SK-N-SH (cell line): ENCODE data around the gene CSNK1G3. TPM values are rescaled to one million over a fixed set of nuclear protein-coding genes. Genes with fewer than 3 reads are reported as not detected.

Experiments
- CTCF ChIA-PET: fragments of 300-600, 350-600 bp; formaldehyde crosslinking; extraction: SDS; loops from one replicate; lab custom pipeline; 2021; lab: Yijun Ruan, JAX
- POLR2A ChIA-PET: fragments of 350-600 bp; sonication (Branson Sonifier 250); formaldehyde crosslinking; extraction: SDS; loops from one replicate; lab custom pipeline; 2020; ENCODE audit warnings: antibody characterized with exemption, inconsistent platforms; lab: Yijun Ruan, JAX
- DNase-seq: peaks from one replicate; pipeline ENCODE4 v3.0.0; 2012
- H2AFZ ChIP-seq: fragments of 200-600 bp; sonication (generic); 2 replicates; pipeline ENCODE4 v1.8.1; 2016; ENCODE audit warnings: antibody characterized with exemption, mild to moderate bottlenecking, low read depth
- H3F3A ChIP-seq: fragments of 200-600 bp; sonication (generic); replicated peaks from 2 replicates; pipeline ENCODE3; 2016; ENCODE audit warnings: antibody characterized with exemption, mild to moderate bottlenecking; ENCODE audit not compliant: insufficient read depth
- H3K27ac ChIP-seq, 2 experiments: fragments of 200-500 bp in 1 of 2; fragments of 200-600 bp in 1 of 2; sonication (Bioruptor generic) in 1 of 2; sonication (generic), shearing (Covaris generic) in 1 of 2; 2 replicates each; pipeline versions ENCODE4 v1.5.1 to v1.6.1; 2014 to 2016; ENCODE audit warnings: low read depth in 2 of 2, inconsistent platforms in 1 of 2, low read length in 1 of 2, mild to moderate bottlenecking in 1 of 2, mixed read lengths in 1 of 2
- H3K27me3 ChIP-seq: fragments of 200-600 bp; sonication (generic), shearing (Covaris generic); 2 replicates; pipeline ENCODE4 v1.6.1; 2016; ENCODE audit warnings: mixed run types; ENCODE audit not compliant: insufficient read depth
- H3K36me3 ChIP-seq, 2 experiments: fragments of 200-500 bp in 1 of 2; fragments of 200-600 bp in 1 of 2; sonication (Bioruptor generic) in 1 of 2; sonication (generic) in 1 of 2; replicated peaks in 1 of 2; 2 replicates each; pipeline versions ENCODE3 to v1.5.1; 2014 to 2016; ENCODE audit warnings: low read length in 1 of 2, mild to moderate bottlenecking in 1 of 2; ENCODE audit not compliant: insufficient read depth in 2 of 2, control insufficient read depth in 1 of 2
- H3K4me1 ChIP-seq, 2 experiments: fragments of 200-500 bp in 1 of 2; fragments of 200-600 bp in 1 of 2; sonication (Bioruptor generic) in 1 of 2; sonication (generic), shearing (Covaris generic) in 1 of 2; 2 replicates each; pipeline versions ENCODE4 v1.5.1 to v1.6.1; 2014 to 2016; ENCODE audit warnings: low read depth in 1 of 2, low read length in 1 of 2, mixed run types in 1 of 2; ENCODE audit not compliant: insufficient read depth in 2 of 2, control insufficient read depth in 1 of 2
- H3K4me2 ChIP-seq: fragments of 200-600 bp; sonication (generic), shearing (Covaris generic); 2 replicates; pipeline ENCODE4 v1.6.1; 2017; ENCODE audit warnings: mixed run types
- H3K4me3 ChIP-seq, 2 experiments: fragments of 200-500 bp in 1 of 2; fragments of 200-600 bp in 1 of 2; sonication (Bioruptor generic) in 1 of 2; sonication (generic), shearing (Covaris generic) in 1 of 2; 2 replicates each; pipeline versions ENCODE4 v1.5.1 to v1.8.1; 2014 to 2016; ENCODE audit warnings: low read depth in 2 of 2, inconsistent platforms in 1 of 2, low read length in 1 of 2, mild to moderate bottlenecking in 1 of 2, mixed read lengths in 1 of 2, moderate library complexity in 1 of 2
- H3K79me2 ChIP-seq: fragments of 200-600 bp; sonication (generic); 2 replicates; pipeline ENCODE4 v1.8.1; 2017; ENCODE audit warnings: mild to moderate bottlenecking; ENCODE audit not compliant: insufficient read depth
- H3K9ac ChIP-seq: fragments of 200-600 bp; sonication (generic); 2 replicates; pipeline ENCODE4 v1.6.1; 2017; ENCODE audit warnings: mixed run types
- H3K9me2 ChIP-seq: fragments of 200-600 bp; sonication (generic); 2 replicates; pipeline ENCODE4 v1.6.1; 2017; ENCODE audit warnings: mixed run types
- H3K9me3 ChIP-seq: fragments of 200-600 bp; sonication (generic); 2 replicates; pipeline ENCODE4 v1.6.1; 2017; ENCODE audit warnings: mixed run types, mild to moderate bottlenecking, moderate library complexity
- H4K20me1 ChIP-seq: fragments of 200-600 bp; sonication (generic); 2 replicates; pipeline ENCODE4 v1.6.1; 2017; ENCODE audit warnings: mild to moderate bottlenecking, mixed run types; ENCODE audit not compliant: insufficient read depth
- FOXJ3 ChIP-seq: sonication (generic); formaldehyde crosslinking; IDR thresholded peaks from 2 replicates; pipeline ENCODE4 v1.5.1; 2020; ENCODE audit warnings: mild to moderate bottlenecking, missing genetic modification reagents
- GABPA ChIP-seq: IDR thresholded peaks from 2 replicates; pipeline ENCODE4 v1.4.0; 2012; ENCODE audit warnings: low read depth, mild to moderate bottlenecking
- GATA2 ChIP-seq: sonication (generic); formaldehyde crosslinking; IDR thresholded peaks from 2 replicates; pipeline ENCODE4 v1.5.0; 2020; ENCODE audit warnings: mild to moderate bottlenecking, missing genetic modification reagents
- POLR2AphosphoS5 ChIP-seq: IDR thresholded peaks from 2 replicates; pipeline ENCODE4 v1.6.1; 2012; ENCODE audit warnings: low read depth, low read length
- SMC3 ChIP-seq: IDR thresholded peaks from 2 replicates; pipeline ENCODE4 v1.6.1; 2012; ENCODE audit warnings: low read depth, low read length, improper control_type of control experiment
- TAF1 ChIP-seq: IDR thresholded peaks from 2 replicates; pipeline ENCODE4 v1.6.1; 2012; ENCODE audit warnings: low read depth, mild to moderate bottlenecking, low read length, moderate library complexity, borderline replicate concordance
- YY1 ChIP-seq: IDR thresholded peaks from 2 replicates; pipeline ENCODE4 v1.4.0; 2012; ENCODE audit warnings: low read depth, mild to moderate bottlenecking
- WGBS: methylation state at CpG from one replicate; pipeline ENCODE4 v1.1.6; 2017; ENCODE audit warnings: low lambda C conversion rate; 5-methylcytosine and 5-hydroxymethylcytosine counted together
- polyA plus RNA-seq, 3 experiments: library from polyadenylated mRNA; depleted of rRNA; stranded (reverse); fragments of >200 nt; gene quantifications; 2 replicates each; pipeline ENCODE4 v1.2.3, GENCODE V29; 2012
- TF ChIP-seq, protein P1 (sequence below): fragments of 200-600 bp; sonication (generic); IDR thresholded peaks from 2 replicates; pipeline ENCODE4 v1.6.1; 2017; ENCODE audit warnings: antibody characterized with exemption, mild to moderate bottlenecking, moderate library complexity
- TF ChIP-seq, protein P2 (sequence below): IDR thresholded peaks from 2 replicates; pipeline ENCODE4 v1.4.0; 2012; ENCODE audit warnings: low read depth

CSNK1G3 gene
- polyA plus RNA-seq, 1 of the 3 experiments (the other 2 are of a cell fraction) = 13.1 TPM

DNA sequence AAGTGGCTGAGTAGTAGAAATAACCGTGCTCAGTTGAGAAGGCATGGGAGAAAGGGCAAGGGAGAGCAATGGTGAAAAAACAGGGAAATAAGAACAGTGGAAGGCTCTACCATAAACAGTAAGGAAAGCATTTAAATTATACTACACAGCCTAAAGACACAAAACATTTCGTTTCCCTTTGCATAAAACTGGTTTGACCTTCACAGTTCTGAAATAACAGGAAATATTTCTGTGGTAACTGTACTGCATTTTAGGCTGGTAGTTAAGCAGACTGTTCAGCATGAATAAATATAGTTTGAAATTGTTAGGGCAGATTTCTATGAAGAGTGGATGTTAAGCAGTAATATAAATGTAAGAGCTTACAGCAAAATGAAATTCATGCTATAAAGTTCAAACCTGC, 147.5 kb downstream of the CSNK1G3 start (continued):
- TF ChIP-seq, protein P1, sequence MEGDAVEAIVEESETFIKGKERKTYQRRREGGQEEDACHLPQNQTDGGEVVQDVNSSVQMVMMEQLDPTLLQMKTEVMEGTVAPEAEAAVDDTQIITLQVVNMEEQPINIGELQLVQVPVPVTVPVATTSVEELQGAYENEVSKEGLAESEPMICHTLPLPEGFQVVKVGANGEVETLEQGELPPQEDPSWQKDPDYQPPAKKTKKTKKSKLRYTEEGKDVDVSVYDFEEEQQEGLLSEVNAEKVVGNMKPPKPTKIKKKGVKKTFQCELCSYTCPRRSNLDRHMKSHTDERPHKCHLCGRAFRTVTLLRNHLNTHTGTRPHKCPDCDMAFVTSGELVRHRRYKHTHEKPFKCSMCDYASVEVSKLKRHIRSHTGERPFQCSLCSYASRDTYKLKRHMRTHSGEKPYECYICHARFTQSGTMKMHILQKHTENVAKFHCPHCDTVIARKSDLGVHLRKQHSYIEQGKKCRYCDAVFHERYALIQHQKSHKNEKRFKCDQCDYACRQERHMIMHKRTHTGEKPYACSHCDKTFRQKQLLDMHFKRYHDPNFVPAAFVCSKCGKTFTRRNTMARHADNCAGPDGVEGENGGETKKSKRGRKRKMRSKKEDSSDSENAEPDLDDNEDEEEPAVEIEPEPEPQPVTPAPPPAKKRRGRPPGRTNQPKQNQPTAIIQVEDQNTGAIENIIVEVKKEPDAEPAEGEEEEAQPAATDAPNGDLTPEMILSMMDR = no peak
- TF ChIP-seq GATA2 (CRISPR knock-in tag) = no peak
- TF ChIP-seq, all 33 proteins: peak for 0

DNA sequence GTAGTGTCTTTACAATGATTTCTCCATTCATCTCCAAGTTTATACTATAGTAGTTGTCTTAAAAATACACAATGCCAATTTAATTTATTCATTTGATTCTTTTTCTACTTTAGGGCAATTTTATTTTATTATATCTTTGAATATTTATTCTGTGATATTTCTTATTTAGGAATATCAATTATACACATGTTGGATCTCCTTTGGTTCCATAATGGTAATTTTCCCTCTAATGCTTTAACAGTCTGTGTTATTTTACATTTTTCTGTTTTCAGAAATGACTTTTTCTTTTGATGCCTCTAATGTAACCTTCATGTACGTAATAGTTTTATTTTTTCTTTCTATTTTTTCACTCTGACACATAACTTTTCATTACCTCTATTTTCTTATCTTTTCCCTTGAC, 153.0 kb downstream of the CSNK1G3 start:
- ChIA-PET CTCF (no interaction called here), POLR2A (no interaction called here)
- TF ChIP-seq POLR2AphosphoS5 (no peak), SMC3 (no peak), TAF1 (no peak), GABPA (no peak), YY1 (no peak)
- TF ChIP-seq, protein P2, sequence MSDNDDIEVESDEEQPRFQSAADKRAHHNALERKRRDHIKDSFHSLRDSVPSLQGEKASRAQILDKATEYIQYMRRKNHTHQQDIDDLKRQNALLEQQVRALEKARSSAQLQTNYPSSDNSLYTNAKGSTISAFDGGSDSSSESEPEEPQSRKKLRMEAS = no peak
- TF ChIP-seq, protein P1 = no peak
- Histone ChIP-seq H3K4me3 (no peak overlapping the region), H4K20me1 (no peaks in the 10 kb centered on the region), H3K27me3 (no peaks in the 10 kb centered on the region), H3K27ac (no peak overlapping the region), H3F3A (no peaks in the 10 kb centered on the region), H3K79me2 (no peaks in the 10 kb centered on the region), H3K36me3 (no peaks in the 10 kb centered on the region), H3K9me2 (no peaks in the 10 kb centered on the region), H2AFZ (no peak overlapping the region), H3K9me3 (peaks cover 13% of the 10 kb centered on the region; the same call in 1 of the 2 replicates), H3K4me1 (no peaks in the 10 kb centered on the region), H3K4me2 (no peak overlapping the region), H3K9ac (no peak overlapping the region)
- WGBS = 57% methylated on average over 1 of the region's 1 CpG
- DNase-seq = no peak

DNA sequence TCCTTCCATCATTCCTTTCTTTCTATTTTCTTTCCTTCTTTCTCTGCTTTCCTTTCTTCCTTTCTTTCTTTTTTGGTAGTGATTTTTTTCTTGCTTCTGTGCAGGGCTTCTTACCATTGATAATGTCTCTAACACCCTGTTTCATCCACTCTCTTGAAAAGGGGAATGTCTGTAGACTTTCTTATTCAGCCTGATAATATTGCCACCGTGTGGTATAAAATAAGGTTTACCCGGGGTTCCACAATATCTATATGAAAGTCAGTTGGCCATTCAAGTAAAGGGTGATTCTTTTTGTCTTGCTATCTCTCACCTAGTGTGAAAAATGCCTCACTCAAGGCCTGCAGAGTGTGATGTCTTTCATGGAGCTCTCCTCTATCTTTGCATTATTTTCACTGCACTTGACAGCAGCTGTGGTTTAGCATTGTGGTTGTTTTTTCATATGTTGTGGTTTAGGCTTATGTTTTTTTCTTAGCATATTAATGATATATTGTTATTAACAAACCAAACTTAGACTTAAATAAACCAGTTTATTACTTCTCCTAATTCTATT, 153.9 kb downstream of the CSNK1G3 start:
- Histone ChIP-seq H3K27me3 (no peaks in the 10 kb centered on the region), H3K27ac (no peak overlapping the region), H3K36me3 (no peaks in the 10 kb centered on the region), H2AFZ (no peak overlapping the region), H3K4me3 (no peak overlapping the region), H4K20me1 (no peaks in the 10 kb centered on the region), H3K4me1 (no peaks in the 10 kb centered on the region), H3K9me3 (peaks cover 13% of the 10 kb centered on the region; the same call in 1 of the 2 replicates), H3K79me2 (no peaks in the 10 kb centered on the region), H3K9ac (no peak overlapping the region), H3F3A (no peaks in the 10 kb centered on the region), H3K9me2 (no peaks in the 10 kb centered on the region), H3K4me2 (no peak overlapping the region)
- CTCF ChIA-PET = no interaction called here
- TF ChIP-seq, protein P1 = 0 out of 2 replicates have a peak, but pooled peaks have one; percentile 7
- TF ChIP-seq FOXJ3 (CRISPR knock-in tag) = no peak
- POLR2A ChIA-PET = no interaction called here
- no peak for DNase-seq
- WGBS = 65% methylated on average over 2 of the region's 2 CpGs
